ENCODE measurements around the gene SBK2. TPM values are rescaled to one million over a fixed set of nuclear protein-coding genes. Genes with fewer than 3 reads are reported as not detected.
A peak's percentile ranks its signal among the peaks of the same experiment; 100 is the strongest.

SBK2 gene
- polyA plus RNA-seq, 1 of the 3 experiments (the other 2 are of a cell fraction): 0.20 TPM

DNA sequence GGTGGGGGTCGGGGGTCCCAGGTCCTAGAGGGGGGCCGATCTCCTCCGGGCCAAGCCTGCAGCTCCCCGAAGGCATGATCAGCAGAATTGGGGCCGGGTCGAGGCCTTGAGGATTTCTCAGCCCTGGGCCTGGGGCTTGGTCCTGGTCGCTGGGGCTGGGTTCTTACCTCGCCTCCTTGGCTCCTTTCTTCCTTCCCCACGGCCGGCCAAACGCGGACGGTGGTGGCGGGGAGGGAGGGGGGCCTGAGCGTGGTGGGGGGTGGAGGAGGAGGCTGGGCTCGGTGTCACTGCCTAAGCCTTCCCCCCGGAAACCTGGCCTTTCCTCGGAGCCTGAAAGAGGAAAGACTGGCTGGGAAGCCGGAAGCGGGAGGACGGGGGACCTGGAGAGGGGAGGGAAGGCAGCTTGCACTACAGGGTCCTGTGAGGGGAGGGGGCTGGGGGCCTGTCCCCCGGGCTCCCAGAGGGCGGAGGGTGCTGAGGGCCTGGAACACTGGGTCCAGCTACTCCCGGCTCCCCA is 43.8 kb upstream of the SBK2 start, which contains the start of gene ZNF579 (continued):
- peak; percentile 86 for TF ChIP-seq CHD2 (IDR thresholded peaks at IDR 0.05; ENCODE audit: low read length, partially characterized antibody)

DNA sequence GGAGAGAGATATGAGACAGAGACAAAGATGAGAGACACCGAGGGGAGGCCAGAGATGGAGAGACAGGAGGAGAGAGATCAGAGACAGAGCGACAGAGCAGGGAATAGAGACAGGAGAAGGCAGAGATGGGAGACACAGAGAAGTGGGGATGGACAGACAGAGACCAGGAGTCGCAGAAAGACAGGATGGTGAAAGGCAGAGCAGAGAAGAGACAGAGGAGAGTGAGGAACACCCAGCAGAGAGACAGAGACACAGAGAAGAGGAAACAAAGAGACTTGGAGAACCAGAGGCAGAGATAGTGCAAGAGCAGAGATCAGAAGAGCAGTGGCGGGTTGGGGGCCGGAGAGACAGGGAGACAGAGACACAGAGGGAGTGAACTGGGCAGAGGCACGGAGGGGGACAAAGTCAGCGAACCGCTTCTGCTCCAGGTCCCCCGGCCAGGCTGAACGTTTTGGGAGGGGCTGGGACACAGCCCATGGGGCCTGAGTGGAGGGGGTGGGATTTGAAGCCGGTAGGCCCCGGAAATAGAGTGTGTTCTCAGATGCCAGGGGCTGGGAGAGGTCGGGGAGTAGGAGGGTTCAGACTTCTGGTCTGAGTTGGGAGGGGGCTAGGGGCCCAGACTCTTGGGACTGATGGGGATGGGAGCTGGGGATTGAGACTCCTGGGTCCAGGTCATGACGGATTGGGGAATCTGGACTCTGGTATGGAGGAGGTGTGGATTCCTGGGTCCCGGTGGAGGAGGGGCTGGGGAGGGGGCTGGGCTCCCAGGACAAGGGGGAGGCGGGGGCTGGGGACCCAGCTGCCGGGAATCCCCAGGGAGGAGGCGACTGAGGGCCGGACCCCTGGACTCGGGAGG is 43.1 kb upstream of the SBK2 start:
- Histone ChIP-seq H3K4me2 (peak overlapping the region; percentile 99), H3K9me2 (no peaks in the 10 kb centered on the region), H3F3A (replicated peaks; ENCODE audit: insufficient read depth) (peaks cover 7% of the 10 kb centered on the region), H3K79me2 (ENCODE audit: insufficient read depth) (peaks cover 20% of the 10 kb centered on the region), H3K27me3 (ENCODE audit: insufficient read depth) (no peaks in the 10 kb centered on the region), H3K4me3 (ENCODE audit: low read depth in 2 of 2, low read length in 1 of 2) (peak overlapping the region; percentile 80 to 83), H4K20me1 (ENCODE audit: insufficient read depth) (no peaks in the 10 kb centered on the region), H3K9ac (peak overlapping the region; percentile 96), H3K27ac (ENCODE audit: low read depth in 2 of 2, low read length in 1 of 2) (peak overlapping the region; percentile 73 to 92), H2AFZ (ENCODE audit: low read depth) (0 out of 2 replicates have a peak overlapping the region, but pooled peaks have one; percentile 29), H3K4me1 (ENCODE audit: control insufficient read depth in 1 of 2, insufficient read depth in 2 of 2, low read depth in 1 of 2, low read length in 1 of 2) (peaks cover 0 to 11% of the 10 kb centered on the region in 2 experiments; a peak in 1 of 4 replicates), H3K9me3 (no peaks in the 10 kb centered on the region), H3K36me3 (replicated peaks in 1 of 2; ENCODE audit: control insufficient read depth in 1 of 2, insufficient read depth in 2 of 2, low read length in 1 of 2) (peaks cover 0 to 10% of the 10 kb centered on the region in 2 experiments)
- DNase-seq: peak; percentile 77
- ChIA-PET CTCF (interaction anchor here (0.9 to 2.2 kb wide), 3 partner anchors 13 to 74 kb away, joined by 3 to 14 read pairs (median 3); partner anchors contain the start of gene ZNF865), POLR2A (interaction anchor here (0.8 to 1.1 kb wide), 2 partner anchors 20 to 26 kb away, joined by 3 to 7 read pairs; partner anchors contain the start of genes FIZ1 and ZNF524)
- WGBS (ENCODE audit: low lambda C conversion rate): 4% methylated on average over 13 of the region's 20 CpGs
- no peak for TF ChIP-seq EZH2phosphoT487 (IDR thresholded peaks at IDR 0.05; ENCODE audit: borderline replicate concordance, low read depth)
- TF ChIP-seq CHD2 (IDR thresholded peaks at IDR 0.05; ENCODE audit: low read length, partially characterized antibody): peak; percentile 56
- TF ChIP-seq MXI1 (IDR thresholded peaks at IDR 0.05; ENCODE audit: low read depth, low read length): 0 out of 2 replicates have a peak, but pooled peaks have one; percentile 4
- no peak for TF ChIP-seq NRF1 (IDR thresholded peaks at IDR 0.05; ENCODE audit: low read depth, low read length)
- no peak for TF ChIP-seq ELF1 (IDR thresholded peaks at IDR 0.05)

DNA sequence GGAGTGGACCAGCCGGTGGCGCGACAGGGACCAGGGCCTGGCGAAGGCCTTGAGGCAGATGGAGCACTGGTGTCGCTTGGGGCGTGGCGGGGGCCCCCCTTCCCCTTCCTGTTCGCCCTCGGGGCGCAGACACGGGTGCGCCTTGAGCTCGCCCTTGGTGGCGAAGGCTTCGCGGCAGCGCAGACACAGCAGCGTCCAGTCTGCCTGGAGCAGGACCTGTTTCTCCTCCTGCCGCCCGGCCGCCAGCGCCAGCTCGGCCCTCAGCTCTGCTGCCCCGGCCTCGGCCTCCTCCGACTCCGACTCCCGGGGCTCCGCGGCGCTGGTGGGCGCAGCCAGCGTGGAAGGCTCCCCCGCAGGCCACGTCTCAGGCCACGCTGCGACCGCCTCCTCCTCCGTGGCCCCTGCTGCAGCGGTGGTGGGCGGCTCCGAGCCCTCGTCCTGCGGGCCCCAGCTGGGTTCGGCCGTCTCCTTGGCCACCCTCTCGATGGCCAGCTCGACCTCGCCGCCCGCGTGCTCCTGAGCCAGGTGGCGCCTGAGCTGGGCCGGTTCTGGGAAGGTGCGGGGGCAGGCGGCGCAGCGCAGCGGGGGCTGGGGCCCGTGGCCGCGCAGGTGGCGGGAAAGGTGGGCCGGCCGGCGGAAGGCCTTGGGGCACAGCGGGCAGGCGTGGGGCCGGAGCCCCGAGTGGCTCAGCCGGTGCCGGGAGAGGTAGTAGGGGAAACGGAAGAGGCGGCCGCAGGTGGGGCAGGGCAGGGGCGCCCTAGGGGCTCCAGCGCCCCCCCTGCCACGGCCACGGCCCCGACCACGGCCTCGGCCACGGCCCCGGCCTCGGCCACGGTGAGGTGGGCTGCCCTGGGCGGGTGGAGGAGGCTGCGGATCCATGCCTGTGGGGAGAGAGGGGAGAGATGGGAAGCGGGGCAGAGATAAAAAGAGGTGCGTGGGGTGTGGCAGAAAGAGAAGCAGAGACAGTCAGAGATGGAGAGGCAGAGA is 42.1 kb upstream of the SBK2 start:
- Histone ChIP-seq H3K9ac (peak overlapping the region; percentile 96), H3K36me3 (replicated peaks in 1 of 2; ENCODE audit: control insufficient read depth in 1 of 2, insufficient read depth in 2 of 2, low read length in 1 of 2) (peaks cover 0 to 10% of the 10 kb centered on the region in 2 experiments), H3K27ac (ENCODE audit: low read depth in 2 of 2, low read length in 1 of 2) (no peak overlapping the region; a peak in 1 of 4 replicates), H3K79me2 (ENCODE audit: insufficient read depth) (peaks cover 20% of the 10 kb centered on the region), H3K4me3 (ENCODE audit: low read depth in 2 of 2, low read length in 1 of 2) (peak overlapping the region; percentile 80 to 83), H4K20me1 (ENCODE audit: insufficient read depth) (no peaks in the 10 kb centered on the region), H3K27me3 (ENCODE audit: insufficient read depth) (no peaks in the 10 kb centered on the region), H3K9me2 (no peaks in the 10 kb centered on the region), H3K4me1 (ENCODE audit: control insufficient read depth in 1 of 2, insufficient read depth in 2 of 2, low read depth in 1 of 2, low read length in 1 of 2) (peaks cover 0 to 11% of the 10 kb centered on the region in 2 experiments; a peak in 1 of 4 replicates), H3K4me2 (peak overlapping the region; percentile 99), H3K9me3 (no peaks in the 10 kb centered on the region), H3F3A (replicated peaks; ENCODE audit: insufficient read depth) (peaks cover 4% of the 10 kb centered on the region), H2AFZ (ENCODE audit: low read depth) (no peak overlapping the region)
- ChIA-PET POLR2A (no interaction called here), CTCF (no interaction called here)
- WGBS (ENCODE audit: low lambda C conversion rate): 89% methylated on average over 51 of the region's 90 CpGs
- DNase-seq: no peak
- TF ChIP-seq GATA2 (CRISPR knock-in tag; IDR thresholded peaks at IDR 0.05) (no peak), POLR2AphosphoS5 (IDR thresholded peaks at IDR 0.05; ENCODE audit: low read depth, low read length) (no peak), TCF12 (IDR thresholded peaks at IDR 0.05) (no peak), RAD21 (IDR thresholded peaks at IDR 0.05; ENCODE audit: low read length) (no peak), NFIC (IDR thresholded peaks at IDR 0.05; ENCODE audit: borderline replicate concordance) (no peak), FOSL2 (IDR thresholded peaks at IDR 0.05; ENCODE audit: borderline replicate concordance, low read depth) (no peak), SIN3A (IDR thresholded peaks at IDR 0.05; ENCODE audit: borderline replicate concordance, low read depth, low read length) (no peak), FOXM1 (IDR thresholded peaks at IDR 0.05; ENCODE audit: low read depth) (no peak), GABPA (IDR thresholded peaks at IDR 0.05; ENCODE audit: low read depth) (no peak), YY1 (IDR thresholded peaks at IDR 0.05; ENCODE audit: low read depth) (no peak)
- TF ChIP-seq, protein P1, sequence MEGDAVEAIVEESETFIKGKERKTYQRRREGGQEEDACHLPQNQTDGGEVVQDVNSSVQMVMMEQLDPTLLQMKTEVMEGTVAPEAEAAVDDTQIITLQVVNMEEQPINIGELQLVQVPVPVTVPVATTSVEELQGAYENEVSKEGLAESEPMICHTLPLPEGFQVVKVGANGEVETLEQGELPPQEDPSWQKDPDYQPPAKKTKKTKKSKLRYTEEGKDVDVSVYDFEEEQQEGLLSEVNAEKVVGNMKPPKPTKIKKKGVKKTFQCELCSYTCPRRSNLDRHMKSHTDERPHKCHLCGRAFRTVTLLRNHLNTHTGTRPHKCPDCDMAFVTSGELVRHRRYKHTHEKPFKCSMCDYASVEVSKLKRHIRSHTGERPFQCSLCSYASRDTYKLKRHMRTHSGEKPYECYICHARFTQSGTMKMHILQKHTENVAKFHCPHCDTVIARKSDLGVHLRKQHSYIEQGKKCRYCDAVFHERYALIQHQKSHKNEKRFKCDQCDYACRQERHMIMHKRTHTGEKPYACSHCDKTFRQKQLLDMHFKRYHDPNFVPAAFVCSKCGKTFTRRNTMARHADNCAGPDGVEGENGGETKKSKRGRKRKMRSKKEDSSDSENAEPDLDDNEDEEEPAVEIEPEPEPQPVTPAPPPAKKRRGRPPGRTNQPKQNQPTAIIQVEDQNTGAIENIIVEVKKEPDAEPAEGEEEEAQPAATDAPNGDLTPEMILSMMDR (IDR thresholded peaks at IDR 0.05): no peak
- TF ChIP-seq, protein P2, sequence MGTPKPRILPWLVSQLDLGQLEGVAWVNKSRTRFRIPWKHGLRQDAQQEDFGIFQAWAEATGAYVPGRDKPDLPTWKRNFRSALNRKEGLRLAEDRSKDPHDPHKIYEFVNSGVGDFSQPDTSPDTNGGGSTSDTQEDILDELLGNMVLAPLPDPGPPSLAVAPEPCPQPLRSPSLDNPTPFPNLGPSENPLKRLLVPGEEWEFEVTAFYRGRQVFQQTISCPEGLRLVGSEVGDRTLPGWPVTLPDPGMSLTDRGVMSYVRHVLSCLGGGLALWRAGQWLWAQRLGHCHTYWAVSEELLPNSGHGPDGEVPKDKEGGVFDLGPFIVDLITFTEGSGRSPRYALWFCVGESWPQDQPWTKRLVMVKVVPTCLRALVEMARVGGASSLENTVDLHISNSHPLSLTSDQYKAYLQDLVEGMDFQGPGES (IDR thresholded peaks at IDR 0.05; ENCODE audit: low read depth, low read length): no peak
